H9 (cell line): ENCODE measurements around the gene LRRC8B. TPM values are rescaled to one million over a fixed set of nuclear protein-coding genes. Genes with fewer than 3 reads are reported as not detected.

ENCODE experiments used
- DNase-seq: peaks from one replicate; pipeline ENCODE4 v3.0.0-alpha.2; 2017
- H2AFZ ChIP-seq: one replicate; pipeline ENCODE4 v1.6.1; 2013; ENCODE audit warnings: mild to moderate bottlenecking, low read length, control low read depth, moderate library complexity
- H2AK5ac ChIP-seq: 2 replicates; pipeline ENCODE4 v1.6.1; 2013; ENCODE audit warnings: low read length, control low read depth, mixed read lengths; ENCODE audit not compliant: insufficient read length
- H2BK120ac ChIP-seq: one replicate; pipeline ENCODE4 v1.6.1; 2013; ENCODE audit warnings: low read depth, mild to moderate bottlenecking, low read length, control low read depth, inconsistent platforms; ENCODE audit not compliant: poor library complexity, severe bottlenecking
- H2BK12ac ChIP-seq: 2 replicates; pipeline ENCODE4 v1.6.1; 2013; ENCODE audit warnings: low read length, control low read depth, mixed read lengths, low read depth; ENCODE audit not compliant: insufficient read length
- H2BK15ac ChIP-seq: 2 replicates; pipeline ENCODE4 v1.6.1; 2013; ENCODE audit warnings: low read depth, low read length, control low read depth
- H2BK20ac ChIP-seq: one replicate; pipeline ENCODE4 v1.6.1; 2013; ENCODE audit warnings: low read depth, mild to moderate bottlenecking, low read length, control low read depth, inconsistent platforms; ENCODE audit not compliant: poor library complexity, severe bottlenecking
- H2BK5ac ChIP-seq: 2 replicates; pipeline ENCODE4 v1.6.1; 2013; ENCODE audit warnings: low read length, control low read depth, mixed read lengths; ENCODE audit not compliant: insufficient read length
- H3K14ac ChIP-seq: 2 replicates; pipeline ENCODE4 v1.6.1; 2013; ENCODE audit warnings: low read length, control low read depth; ENCODE audit not compliant: insufficient read depth
- H3K18ac ChIP-seq: 2 replicates; pipeline ENCODE4 v1.6.1; 2013; ENCODE audit warnings: low read depth, mild to moderate bottlenecking, mixed read lengths, low read length, control low read depth; ENCODE audit not compliant: insufficient read length
- H3K23ac ChIP-seq: 2 replicates; pipeline ENCODE4 v1.6.1; 2013; ENCODE audit warnings: low read length, control low read depth, mixed read lengths, low read depth; ENCODE audit not compliant: insufficient read length
- H3K23me2 ChIP-seq: 2 replicates; pipeline ENCODE4 v1.6.1; 2013; ENCODE audit warnings: low read depth, mild to moderate bottlenecking, mixed read lengths, low read length, control low read depth; ENCODE audit not compliant: insufficient read length, poor library complexity, severe bottlenecking
- H3K27ac ChIP-seq: 2 replicates; pipeline ENCODE4 v1.5.1; 2013; ENCODE audit warnings: low read length, control low read depth, mixed read lengths, low read depth; ENCODE audit not compliant: insufficient read length
- H3K27me3 ChIP-seq: 2 replicates; pipeline ENCODE4 v1.6.1; 2013; ENCODE audit warnings: low read length, control low read depth, inconsistent platforms; ENCODE audit not compliant: insufficient read depth
- H3K4ac ChIP-seq: 2 replicates; pipeline ENCODE4 v1.6.1; 2013; ENCODE audit warnings: low read depth, mild to moderate bottlenecking, control low read depth, inconsistent platforms, low read length, moderate library complexity
- H3K4me1 ChIP-seq: 2 replicates; pipeline ENCODE4 v1.6.1; 2013; ENCODE audit warnings: low read length, control low read depth, inconsistent platforms; ENCODE audit not compliant: insufficient read depth
- H3K4me2 ChIP-seq: 2 replicates; pipeline ENCODE4 v1.6.1; 2013; ENCODE audit warnings: low read length, control low read depth, mixed read lengths; ENCODE audit not compliant: insufficient read length, insufficient read depth
- H3K56ac ChIP-seq: 2 replicates; pipeline ENCODE4 v1.6.1; 2013; ENCODE audit warnings: low read depth, mild to moderate bottlenecking, mixed read lengths, low read length, control low read depth; ENCODE audit not compliant: insufficient read length
- H3K79me1 ChIP-seq: 2 replicates; pipeline ENCODE4 v1.6.1; 2013; ENCODE audit warnings: low read depth, mild to moderate bottlenecking, moderate library complexity, low read length, control low read depth, inconsistent platforms; ENCODE audit not compliant: insufficient read depth, poor library complexity, severe bottlenecking
- H3K79me2 ChIP-seq: 2 replicates; pipeline ENCODE4 v1.6.1; 2013; ENCODE audit warnings: low read length, control low read depth, inconsistent platforms; ENCODE audit not compliant: insufficient read depth
- H3K9ac ChIP-seq: 2 replicates; pipeline ENCODE4 v1.6.1; 2013; ENCODE audit warnings: low read length, control low read depth, mixed read lengths; ENCODE audit not compliant: insufficient read length; ENCODE audit errors: extremely low read depth
- H3K9me3 ChIP-seq: one replicate; pipeline ENCODE4 v1.6.1; 2013; ENCODE audit warnings: low read depth, low read length, inconsistent platforms; ENCODE audit not compliant: control insufficient read depth
- H3T11ph ChIP-seq: one replicate; pipeline ENCODE4 v1.6.1; 2013; ENCODE audit warnings: mild to moderate bottlenecking, low read length, control low read depth, inconsistent platforms
- H4K20me1 ChIP-seq: one replicate; pipeline ENCODE4 v1.6.1; 2013; ENCODE audit not compliant: control insufficient read depth, insufficient read length, insufficient read depth
- H4K5ac ChIP-seq: 2 replicates; pipeline ENCODE4 v1.6.1; 2013; ENCODE audit warnings: low read depth, mild to moderate bottlenecking, mixed read lengths, low read length, control low read depth; ENCODE audit not compliant: insufficient read length
- H4K8ac ChIP-seq: replicated peaks from 2 replicates; pipeline ENCODE4 v1.6.1; 2013; ENCODE audit warnings: low read length, control low read depth, mixed read lengths, low read depth; ENCODE audit not compliant: insufficient read length
- H4K91ac ChIP-seq: 2 replicates; pipeline ENCODE4 v1.6.1; 2013; ENCODE audit warnings: low read depth, mild to moderate bottlenecking, moderate library complexity, mixed read lengths, low read length, control low read depth; ENCODE audit not compliant: insufficient read length
- H3K27ac Mint-ChIP-seq, 3 experiments: 2 replicates in 2 of 3; 3 replicates in 1 of 3; pipeline ENCODE4 v1.8.0; 2020 to 2021; ENCODE audit warnings: mixed read lengths in 3 of 3, mild to moderate bottlenecking in 1 of 3, moderate library complexity in 1 of 3
- H3K27me3 Mint-ChIP-seq: 2 replicates; pipeline ENCODE4 v1.8.0; 2021; ENCODE audit warnings: low read depth, mild to moderate bottlenecking, moderate library complexity, mixed read lengths
- H3K36me3 Mint-ChIP-seq, 3 experiments: 2 replicates in 2 of 3; 3 replicates in 1 of 3; pipeline ENCODE4 v1.8.0; 2020 to 2021; ENCODE audit warnings: low read depth in 3 of 3, mixed read lengths in 3 of 3; ENCODE audit not compliant: insufficient read depth in 1 of 3
- H3K4me1 Mint-ChIP-seq, 2 experiments: 2 replicates each; pipeline ENCODE4 v1.8.0; 2020; ENCODE audit warnings: mixed read lengths in 2 of 2
- H3K4me3 Mint-ChIP-seq, 2 experiments: 2 replicates in 1 of 2; 3 replicates in 1 of 2; pipeline ENCODE4 v1.8.0; 2020 to 2021; ENCODE audit warnings: mild to moderate bottlenecking in 2 of 2, mixed read lengths in 2 of 2, moderate library complexity in 1 of 2
- H3K9me3 Mint-ChIP-seq, 2 experiments: 2 replicates in 1 of 2; 3 replicates in 1 of 2; pipeline ENCODE4 v1.8.0; 2020; ENCODE audit warnings: mild to moderate bottlenecking in 2 of 2, mixed read lengths in 2 of 2, moderate library complexity in 1 of 2
- WGBS: extraction: QIAGEN DNeasy Blood & Tissue Kit; methylation state at CpG from one replicate; pipeline ENCODE4 v1.1.7; 2013; ENCODE audit warnings: missing lambda C conversion rate, low lambda C conversion rate, mixed read lengths; ENCODE audit not compliant: insufficient read length; ENCODE audit errors: extremely low coverage; 5-methylcytosine and 5-hydroxymethylcytosine counted together
- total RNA-seq: library from RNA; stranded (reverse); gene quantifications from 2 replicates; pipeline ENCODE4 v1.2.1, GENCODE V29; 2021
- TF ChIP-seq, protein P1 (sequence below): fragments of 200-600 bp; sonication (generic); conservative IDR thresholded peaks from 3 replicates; pipeline ENCODE4 v1.8.0; 2021; ENCODE audit warnings: antibody characterized with exemption, mild to moderate bottlenecking

Gene LRRC8B
- total RNA-seq, 1 experiment from 2014 or later: 33.2 TPM

DNA sequence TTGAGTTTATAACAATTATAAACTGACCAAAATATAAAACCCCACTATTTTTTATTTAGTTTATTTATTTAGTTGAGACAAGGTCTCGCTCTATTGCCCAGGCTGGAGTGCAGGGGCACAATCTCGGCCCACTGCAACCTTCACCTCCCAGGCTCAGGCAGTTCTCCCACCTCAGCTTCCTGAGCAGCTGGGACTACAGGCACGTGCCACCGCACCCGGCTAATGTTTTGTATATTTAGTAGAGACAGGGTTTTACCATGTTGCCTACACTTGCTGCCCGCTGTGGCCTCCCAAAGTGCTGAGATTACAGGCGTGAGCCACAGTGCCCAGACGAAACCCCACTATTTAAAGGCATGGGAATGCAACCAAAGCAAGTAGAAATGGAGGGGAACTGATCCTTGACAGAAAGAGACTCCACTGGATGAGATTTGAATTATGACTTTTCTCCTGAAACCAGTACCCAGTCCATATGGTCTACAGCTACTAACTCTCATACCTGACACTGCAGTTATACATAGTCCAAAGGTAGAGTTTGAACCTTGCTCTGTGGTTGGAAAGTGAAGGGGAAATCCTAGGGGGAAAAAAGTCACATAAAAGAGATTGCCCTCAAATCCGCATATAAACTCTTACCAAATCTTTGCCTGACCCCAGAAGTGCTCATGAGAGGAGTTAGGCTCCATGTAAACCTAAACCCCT is 119.6 kb downstream of the LRRC8B start:
- Histone ChIP-seq H2AK5ac (no peak overlapping the region), H4K91ac (no peak overlapping the region), H3K4me2 (no peak overlapping the region), H3K14ac (no peak overlapping the region), H3K4ac (no peak overlapping the region), H2BK5ac (no peak overlapping the region), H3K79me1 (no peaks in the 10 kb centered on the region), H3K23me2 (no peaks in the 10 kb centered on the region), H4K5ac (no peak overlapping the region), H3K27me3 (no peaks in the 10 kb centered on the region), H3K18ac (no peak overlapping the region), H3K27ac (no peak overlapping the region), H2AFZ (no peak overlapping the region), H3K9ac (no peak overlapping the region), H4K8ac (no peak overlapping the region), H4K20me1 (no peaks in the 10 kb centered on the region), H3K56ac (no peak overlapping the region), H2BK15ac (no peak overlapping the region), H2BK12ac (no peak overlapping the region), H2BK120ac (no peak overlapping the region), H2BK20ac (no peak overlapping the region), H3K4me1 (no peaks in the 10 kb centered on the region), H3K79me2 (no peaks in the 10 kb centered on the region), H3T11ph (no peak overlapping the region), H3K9me3 (no peaks in the 10 kb centered on the region), H3K23ac (no peak overlapping the region)
- Mint-ChIP-seq H3K9me3 (peaks cover 0 to 5% of the 10 kb centered on the region in 2 experiments; a peak in 2 of 5 replicates), H3K27me3 (no peaks in the 10 kb centered on the region), H3K27ac (no peak overlapping the region), H3K4me1 (peaks cover under 1% of the 10 kb centered on the region in 2 experiments; a peak in 2 of 4 replicates), H3K4me3 (no peak overlapping the region), H3K36me3 (no peaks in the 10 kb centered on the region)
- TF ChIP-seq, protein P1, sequence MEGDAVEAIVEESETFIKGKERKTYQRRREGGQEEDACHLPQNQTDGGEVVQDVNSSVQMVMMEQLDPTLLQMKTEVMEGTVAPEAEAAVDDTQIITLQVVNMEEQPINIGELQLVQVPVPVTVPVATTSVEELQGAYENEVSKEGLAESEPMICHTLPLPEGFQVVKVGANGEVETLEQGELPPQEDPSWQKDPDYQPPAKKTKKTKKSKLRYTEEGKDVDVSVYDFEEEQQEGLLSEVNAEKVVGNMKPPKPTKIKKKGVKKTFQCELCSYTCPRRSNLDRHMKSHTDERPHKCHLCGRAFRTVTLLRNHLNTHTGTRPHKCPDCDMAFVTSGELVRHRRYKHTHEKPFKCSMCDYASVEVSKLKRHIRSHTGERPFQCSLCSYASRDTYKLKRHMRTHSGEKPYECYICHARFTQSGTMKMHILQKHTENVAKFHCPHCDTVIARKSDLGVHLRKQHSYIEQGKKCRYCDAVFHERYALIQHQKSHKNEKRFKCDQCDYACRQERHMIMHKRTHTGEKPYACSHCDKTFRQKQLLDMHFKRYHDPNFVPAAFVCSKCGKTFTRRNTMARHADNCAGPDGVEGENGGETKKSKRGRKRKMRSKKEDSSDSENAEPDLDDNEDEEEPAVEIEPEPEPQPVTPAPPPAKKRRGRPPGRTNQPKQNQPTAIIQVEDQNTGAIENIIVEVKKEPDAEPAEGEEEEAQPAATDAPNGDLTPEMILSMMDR: no peak
- WGBS: no CpG with 5 or more reads among the region's 9 CpGs
- no peak for DNase-seq
